HepG2 (cell line): ENCODE data around the gene MRPL2. TPM values are rescaled to one million over a fixed set of nuclear protein-coding genes. Genes with fewer than 3 reads are reported as not detected.

ENCODE experiments used
- ATAC-seq: fragments of 200-7000 bp; cut with Tn5 transposase; 3 replicates; pipeline ENCODE4 v1.9.1; 2020; ENCODE audit warnings: mild to moderate bottlenecking, moderate library complexity
- BruUV-seq: library from RNA; stranded (reverse); fragments of 400-500 nt; replicated peaks from 2 replicates; lab custom pipeline; 2021; lab: Mats Ljungman, UMichigan
- CTCF ChIA-PET: fragments of 300-600 bp; formaldehyde crosslinking; extraction: SDS; loops from one replicate; lab custom pipeline; 2021; ENCODE audit warnings: low total read pairs, inconsistent platforms, low intra/inter-chr PET ratio; lab: Yijun Ruan, JAX
- POLR2A ChIA-PET: fragments of 350-600 bp; sonication (Branson Sonifier 250); formaldehyde crosslinking; loops from one replicate; lab custom pipeline; 2020; ENCODE audit warnings: antibody characterized with exemption, inconsistent platforms; lab: Yijun Ruan, JAX
- DNase-seq: peaks from one replicate; pipeline ENCODE4 v3.0.0-alpha.2; 2015; ENCODE audit warnings: low spot score
- FAIRE-seq: peaks from 3 replicates; lab custom pipeline; 2011; peaks lifted over from hg19 to GRCh38; lab: Jason Lieb, UNC
- H2AFZ ChIP-seq: one replicate; pipeline ENCODE4 v1.6.1; 2011; ENCODE audit warnings: low read length, inconsistent platforms
- H3K27ac ChIP-seq: fragments of 300-600 bp; 3 replicates; pipeline ENCODE4 v1.8.0; 2011; ENCODE audit warnings: mixed run types, mild to moderate bottlenecking, mixed read lengths, low read length, inconsistent platforms; ENCODE audit not compliant: insufficient read depth; ENCODE audit errors: extremely low read length
- H3K27me3 ChIP-seq, 2 experiments: fragments of 200-600 bp in 1 of 2; 2 replicates in 1 of 2; 3 replicates in 1 of 2; pipeline versions ENCODE4 v1.6.0 to v1.8.0; 2011; ENCODE audit warnings: low read length in 2 of 2, mild to moderate bottlenecking in 2 of 2, moderate library complexity in 2 of 2, inconsistent platforms in 1 of 2; ENCODE audit not compliant: insufficient read depth in 2 of 2, control insufficient read depth in 1 of 2
- H3K36me3 ChIP-seq, 2 experiments: fragments of 200-600 bp in 1 of 2; replicated peaks in 1 of 2; 2 replicates in 1 of 2; 3 replicates in 1 of 2; pipeline versions ENCODE4 v1.5.1 to v1.8.0; 2011; ENCODE audit warnings: low read length in 2 of 2, inconsistent platforms in 1 of 2; ENCODE audit not compliant: insufficient read depth in 2 of 2, control insufficient read depth in 1 of 2
- H3K4me1 ChIP-seq: 2 replicates; pipeline ENCODE4 v1.5.1; 2012; ENCODE audit warnings: low read length, inconsistent platforms; ENCODE audit not compliant: insufficient read depth
- H3K4me2 ChIP-seq: 2 replicates; pipeline ENCODE4 v1.6.0; 2011; ENCODE audit warnings: low read depth, low read length, inconsistent platforms
- H3K4me3 ChIP-seq, 3 experiments: fragments of 200-600 bp in 1 of 3; sonication (generic), shearing (Covaris generic) in 1 of 3; replicated peaks in 1 of 3; 2 replicates each; pipeline ENCODE4 v1.5.1; 2011 to 2016; ENCODE audit warnings: low read length in 3 of 3, inconsistent platforms in 2 of 3, low read depth in 2 of 3, mild to moderate bottlenecking in 2 of 3, control low read depth in 1 of 3, mixed read lengths in 1 of 3; ENCODE audit not compliant: insufficient read depth in 1 of 3
- H3K79me2 ChIP-seq: one replicate; pipeline ENCODE4 v1.6.1; 2011; ENCODE audit warnings: low read length, inconsistent platforms; ENCODE audit not compliant: insufficient read depth
- H3K9ac ChIP-seq: 2 replicates; pipeline ENCODE4 v1.6.0; 2011; ENCODE audit warnings: mild to moderate bottlenecking, low read depth, low read length, inconsistent platforms; ENCODE audit not compliant: insufficient read depth
- H3K9me3 ChIP-seq: 2 replicates; pipeline ENCODE4 v1.5.1; 2012; ENCODE audit warnings: mild to moderate bottlenecking, low read length
- H4K20me1 ChIP-seq: 2 replicates; pipeline ENCODE4 v1.6.0; 2011; ENCODE audit warnings: inconsistent platforms, mild to moderate bottlenecking, low read length, moderate library complexity; ENCODE audit not compliant: insufficient read depth
- CCDC6 ChIP-seq: sonication (generic); formaldehyde crosslinking; IDR thresholded peaks from 2 replicates; pipeline ENCODE4 v1.8.1; 2022; ENCODE audit warnings: mild to moderate bottlenecking, missing genetic modification reagents, moderate library complexity
- DMTF1 ChIP-seq: sonication (generic); formaldehyde crosslinking; IDR thresholded peaks from 2 replicates; pipeline ENCODE4 v1.4.0; 2020; ENCODE audit warnings: mild to moderate bottlenecking, missing genetic modification reagents
- ESRRA ChIP-seq: sonication (generic); formaldehyde crosslinking; IDR thresholded peaks from 2 replicates; pipeline ENCODE4 v1.5.1; 2020; ENCODE audit warnings: mild to moderate bottlenecking, low read depth, missing genetic modification reagents
- HMG20A ChIP-seq: IDR thresholded peaks from 2 replicates; pipeline ENCODE4 v1.6.1; 2016; ENCODE audit warnings: borderline replicate concordance
- PHF21A ChIP-seq: sonication (generic); formaldehyde crosslinking; IDR thresholded peaks from 2 replicates; pipeline ENCODE4 v1.5.0; 2020; ENCODE audit warnings: mild to moderate bottlenecking, missing genetic modification reagents
- PLRG1 ChIP-seq: fragments of 450-650 bp; conservative IDR thresholded peaks from 2 replicates; pipeline ENCODE4 v1.6.1; 2016
- THRA ChIP-seq: sonication (generic); formaldehyde crosslinking; IDR thresholded peaks from 2 replicates; pipeline ENCODE4 v1.4.0; 2020; ENCODE audit warnings: missing genetic modification reagents, borderline replicate concordance
- THYN1 ChIP-seq: sonication (generic); formaldehyde crosslinking; IDR thresholded peaks from 2 replicates; pipeline ENCODE4 v1.8.1; 2023; ENCODE audit warnings: low read depth, mild to moderate bottlenecking, moderate library complexity, missing genetic modification reagents, borderline replicate concordance
- ZNF274 ChIP-seq: sonication (generic); formaldehyde crosslinking; IDR thresholded peaks from 2 replicates; pipeline ENCODE4 v1.5.1; 2020; ENCODE audit warnings: mild to moderate bottlenecking, missing genetic modification reagents
- ZNF512 ChIP-seq: sonication (generic); formaldehyde crosslinking; IDR thresholded peaks from 2 replicates; pipeline ENCODE4 v1.4.0; 2020; ENCODE audit warnings: mild to moderate bottlenecking, missing genetic modification reagents
- ZNF703 ChIP-seq: sonication (generic); formaldehyde crosslinking; IDR thresholded peaks from 2 replicates; pipeline ENCODE4 v1.5.1; 2020; ENCODE audit warnings: missing genetic modification reagents, mild to moderate bottlenecking, moderate library complexity, borderline replicate concordance
- ZNF781 ChIP-seq: sonication (generic); formaldehyde crosslinking; IDR thresholded peaks from 2 replicates; pipeline ENCODE4 v1.5.1; 2020; ENCODE audit warnings: borderline replicate concordance, mild to moderate bottlenecking, missing genetic modification reagents; ENCODE audit errors: not compliant biosample characterization
- ZNF83 ChIP-seq: sonication (generic); formaldehyde crosslinking; IDR thresholded peaks from 2 replicates; pipeline ENCODE4 v1.4.0; 2020; ENCODE audit warnings: missing genetic modification reagents, mild to moderate bottlenecking, borderline replicate concordance
- ZNF891 ChIP-seq: sonication (generic); formaldehyde crosslinking; IDR thresholded peaks from 2 replicates; pipeline ENCODE4 v1.5.0; 2020; ENCODE audit warnings: mild to moderate bottlenecking, missing genetic modification reagents
- WGBS: methylation state at CpG from one replicate; pipeline ENCODE4 v1.1.6; 2017; ENCODE audit warnings: low lambda C conversion rate; 5-methylcytosine and 5-hydroxymethylcytosine counted together
- in situ Hi-C: cut with HindIII; loops from 2 replicates; pipeline ENCODE4 v1.10.0; 2017; ENCODE audit warnings: low pct_unique_long_range_greater_than_20kb; ENCODE audit not compliant: extremely low pct_ligation_motif_present
- intact Hi-C: fragments of 100-400 bp; cut with micrococcal nuclease; formaldehyde crosslinking; loops from one replicate; pipeline ENCODE4 v1.10.0; 2022; ENCODE audit not compliant: unreplicated experiment
- polyA plus RNA-seq, 8 experiments: library from polyadenylated mRNA; depleted of rRNA in 3 of 8; stranded (reverse) in 7 of 8; unstranded in 1 of 8; fragments of >200 nt; fragmentation: Illumina TruSeq in 4 of 8; extraction: Trizol in 4 of 8; gene quantifications; 2 replicates each; pipeline versions ENCODE4 v1.2.1 to v1.2.3, GENCODE V29; 2011 to 2016; ENCODE audit warnings: low read depth in 4 of 8, missing spikeins in 1 of 8, mixed read lengths in 1 of 8; ENCODE audit not compliant: insufficient read depth in 1 of 8
- total RNA-seq, 5 experiments: library from RNA; depleted of rRNA; stranded (reverse); fragments of >200 nt; fragmentation: Illumina TruSeq; extraction: Trizol; gene quantifications; 2 replicates each; pipeline ENCODE4 v1.2.3, GENCODE V29; 2016; ENCODE audit warnings: low read depth in 1 of 5

Gene MRPL2
- total and polyA plus RNA-seq, 2 of the 13 experiments (the other 11 are each of a cell fraction or from before 2014, with no cell fraction given): 56.8 to 65.6 TPM

GRCh38 chr6:43091436-43091991 lies 32.3 kb upstream of the MRPL2 start (continued):
- TF ChIP-seq THRA (CRISPR knock-in tag): no peak
- no peak for TF ChIP-seq PLRG1
- TF ChIP-seq ZNF891 (CRISPR knock-in tag): no peak
- TF ChIP-seq DMTF1 (CRISPR knock-in tag): no peak
- TF ChIP-seq ZNF703: no peak

GRCh38 chr6:43091020-43091419 lies 31.8 kb upstream of the MRPL2 start:
- 81% methylated on average over 5 of the region's 5 CpGs for WGBS
- Histone ChIP-seq H4K20me1 (no peaks in the 10 kb centered on the region), H2AFZ (no peak overlapping the region), H3K4me1 (peaks cover 94% of the 10 kb centered on the region), H3K27me3 (no peaks in the 10 kb centered on the region), H3K79me2 (peaks cover 83% of the 10 kb centered on the region), H3K9me3 (no peaks in the 10 kb centered on the region), H3K27ac (peak overlapping the region; percentile 92), H3K4me3 (peak overlapping the region in 1 of 3 experiments; percentile 74; a peak in 1 of 6 replicates), H3K9ac (peak overlapping the region; percentile 81), H3K4me2 (peak overlapping the region; percentile 91), H3K36me3 (no peaks in the 10 kb centered on the region)
- in situ Hi-C loops (no loop called here), intact Hi-C loops (no loop called here)
- ATAC-seq (no peak), DNase-seq (no peak), FAIRE-seq (no peak)
- BruUV-seq: no TSS peak
- CTCF ChIA-PET: no interaction called here
- POLR2A ChIA-PET: interaction anchor here (1.5 to 5.5 kb wide), 8 partner anchors 14 to 112 kb away, joined by 3 to 67 read pairs (median 7); partner anchors contain the start of genes CUL7, KLC4, MRPL2 and PEX6
- no peak for TF ChIP-seq HMG20A (CRISPR knock-in tag)
- 0 out of 2 replicates have a peak, but pooled peaks have one; percentile 41 for TF ChIP-seq ZNF512 (CRISPR knock-in tag)
- no peak for TF ChIP-seq PHF21A
- TF ChIP-seq ESRRA (CRISPR knock-in tag): no peak
- 0 out of 2 replicates have a peak, but pooled peaks have one; percentile 37 for TF ChIP-seq ZNF274 (CRISPR knock-in tag)
- TF ChIP-seq ZNF83 (CRISPR knock-in tag): 0 out of 2 replicates have a peak, but pooled peaks have one; percentile 57
- no peak for TF ChIP-seq THYN1 (CRISPR knock-in tag)
- TF ChIP-seq ZNF781 (CRISPR knock-in tag): no peak
- TF ChIP-seq CCDC6 (CRISPR knock-in tag): no peak
